ENCODE data around the gene RNASEH2A.

The RNASEH2A gene

GRCh38 chr19:12794196-12794941, 12.0 kb upstream of the RNASEH2A start:
- Histone ChIP-seq H4K8ac (ENCODE audit: low read length) (peak overlapping the region; percentile 67), H3K4me2 (ENCODE audit: low read length, poor library complexity, severe bottlenecking) (peak overlapping the region; percentile 95), H3K9ac (ENCODE audit: low read length) (peak overlapping the region; percentile 99), H3K27ac (ENCODE audit: low read length, poor library complexity, severe bottlenecking) (peak overlapping the region; percentile 33), H3K27me3 (ENCODE audit: control insufficient read depth in 1 of 2, insufficient read depth in 1 of 2, low read length in 2 of 2) (no peaks in the 10 kb centered on the region), H2BK120ac (ENCODE audit: low read depth, low read length) (peak overlapping the region; percentile 97), H2AFZ (ENCODE audit: low read depth, low read length) (no peak overlapping the region), H3K4ac (ENCODE audit: low read depth in 1 of 2, low read length in 2 of 2) (peak overlapping the region; percentile 77 to 94), H3K9me3 (ENCODE audit: control insufficient read depth, low read length) (no peaks in the 10 kb centered on the region), H2BK12ac (ENCODE audit: low read length in 2 of 2) (peak overlapping the region; percentile 31 to 72), H4K91ac (ENCODE audit: low read length) (peak overlapping the region; percentile 96), H3K18ac (ENCODE audit: low read depth in 1 of 2, low read length in 2 of 2) (peak overlapping the region; percentile 96 to 99), H3K4me3 (ENCODE audit: insufficient read depth in 1 of 2, low read depth in 1 of 2, low read length in 2 of 2) (peak overlapping the region; percentile 62 to 99), H2BK15ac (ENCODE audit: low read depth, poor library complexity, severe bottlenecking) (peak overlapping the region; percentile 97), H3K36me3 (ENCODE audit: control insufficient read depth in 1 of 2, insufficient read depth in 2 of 2, low read depth in 1 of 2, low read length in 2 of 2) (peaks cover 6 to 15% of the 10 kb centered on the region in 2 experiments), H3K79me1 (replicated peaks; ENCODE audit: low read length, poor library complexity, severe bottlenecking) (no peaks in the 10 kb centered on the region), H3K4me1 (ENCODE audit: control insufficient read depth, insufficient read depth, low read depth, low read length) (peaks cover 29% of the 10 kb centered on the region), H2AK5ac (ENCODE audit: low read length, severe bottlenecking) (peak overlapping the region; percentile 69), H3K14ac (ENCODE audit: low read length in 2 of 2) (no peak overlapping the region), H3K23ac (ENCODE audit: low read length in 2 of 2) (no peak overlapping the region), H2BK5ac (ENCODE audit: low read depth, low read length, poor library complexity, severe bottlenecking) (no peak overlapping the region)
- WGBS: 88% methylated on average over 4 of the region's 7 CpGs
- peak; percentile 93 for DNase-seq

GRCh38 chr19:12794971-12795381, 11.4 kb upstream of the RNASEH2A start:
- no peak overlapping the region for H3K23ac ChIP-seq (ENCODE audit: low read length in 2 of 2)
- peak; percentile 78 for DNase-seq
- no peak overlapping the region for H3K4me3 ChIP-seq (ENCODE audit: insufficient read depth in 1 of 2, low read depth in 1 of 2, low read length in 2 of 2)
- no peak overlapping the region for H4K8ac ChIP-seq (ENCODE audit: low read length)
- H3K9me3 ChIP-seq (ENCODE audit: control insufficient read depth, low read length): no peaks in the 10 kb centered on the region
- 93% methylated on average over 9 of the region's 9 CpGs for WGBS
- H3K79me1 ChIP-seq (replicated peaks; ENCODE audit: low read length, poor library complexity, severe bottlenecking): peaks cover 5% of the 10 kb centered on the region
- peak overlapping the region; percentile 29 for H2BK120ac ChIP-seq (ENCODE audit: low read depth, low read length)
- H4K91ac ChIP-seq (ENCODE audit: low read length): no peak overlapping the region
- H3K4me1 ChIP-seq (ENCODE audit: control insufficient read depth, insufficient read depth, low read depth, low read length): peaks cover 27% of the 10 kb centered on the region
- H3K4me2 ChIP-seq (ENCODE audit: low read length, poor library complexity, severe bottlenecking): no peak overlapping the region
- no peak overlapping the region for H3K18ac ChIP-seq (ENCODE audit: low read depth in 1 of 2, low read length in 2 of 2)
- no peak overlapping the region for H2AFZ ChIP-seq (ENCODE audit: low read depth, low read length)
- H3K36me3 ChIP-seq (ENCODE audit: control insufficient read depth in 1 of 2, insufficient read depth in 2 of 2, low read depth in 1 of 2, low read length in 2 of 2): peaks cover 12 to 21% of the 10 kb centered on the region in 2 experiments
- H3K27me3 ChIP-seq (ENCODE audit: control insufficient read depth in 1 of 2, insufficient read depth in 1 of 2, low read length in 2 of 2): no peaks in the 10 kb centered on the region
- H3K27ac ChIP-seq (ENCODE audit: low read length, poor library complexity, severe bottlenecking): no peak overlapping the region
- peak overlapping the region; percentile 99 for H3K9ac ChIP-seq (ENCODE audit: low read length)
- H2BK12ac ChIP-seq (ENCODE audit: low read length in 2 of 2): no peak overlapping the region
- H2BK5ac ChIP-seq (ENCODE audit: low read depth, low read length, poor library complexity, severe bottlenecking): no peak overlapping the region
- H2BK15ac ChIP-seq (ENCODE audit: low read depth, poor library complexity, severe bottlenecking): no peak overlapping the region
- H3K4ac ChIP-seq (ENCODE audit: low read depth in 1 of 2, low read length in 2 of 2): no peak overlapping the region
- H2AK5ac ChIP-seq (ENCODE audit: low read length, severe bottlenecking): no peak overlapping the region
- H3K14ac ChIP-seq (ENCODE audit: low read length in 2 of 2): no peak overlapping the region

GRCh38 chr19:12796146-12797071, 10.0 kb upstream of the RNASEH2A start:
- 13% methylated on average over 14 of the region's 18 CpGs for WGBS
- DNase-seq: peak; percentile 91
- H4K8ac ChIP-seq (ENCODE audit: low read length): peak overlapping the region; percentile 56
- peak overlapping the region; percentile 63 for H2AK5ac ChIP-seq (ENCODE audit: low read length, severe bottlenecking)
- no peak overlapping the region for H2AFZ ChIP-seq (ENCODE audit: low read depth, low read length)
- no peak overlapping the region for H2BK5ac ChIP-seq (ENCODE audit: low read depth, low read length, poor library complexity, severe bottlenecking)
- peak overlapping the region in 1 of 2 experiments; percentile 61 for H2BK12ac ChIP-seq (ENCODE audit: low read length in 2 of 2)
- no peak overlapping the region for H3K23ac ChIP-seq (ENCODE audit: low read length in 2 of 2)
- no peak overlapping the region for H2BK120ac ChIP-seq (ENCODE audit: low read depth, low read length)
- H3K14ac ChIP-seq (ENCODE audit: low read length in 2 of 2): no peak overlapping the region
- no peaks in the 10 kb centered on the region for H3K27me3 ChIP-seq (ENCODE audit: control insufficient read depth in 1 of 2, insufficient read depth in 1 of 2, low read length in 2 of 2)
- peaks cover 14 to 26% of the 10 kb centered on the region in 2 experiments for H3K36me3 ChIP-seq (ENCODE audit: control insufficient read depth in 1 of 2, insufficient read depth in 2 of 2, low read depth in 1 of 2, low read length in 2 of 2)
- peaks cover 18% of the 10 kb centered on the region for H3K79me1 ChIP-seq (replicated peaks; ENCODE audit: low read length, poor library complexity, severe bottlenecking)
- peaks cover 27% of the 10 kb centered on the region for H3K4me1 ChIP-seq (ENCODE audit: control insufficient read depth, insufficient read depth, low read depth, low read length)
- H2BK15ac ChIP-seq (ENCODE audit: low read depth, poor library complexity, severe bottlenecking): peak overlapping the region; percentile 0
- H3K18ac ChIP-seq (ENCODE audit: low read depth in 1 of 2, low read length in 2 of 2): peak overlapping the region in 1 of 2 experiments; percentile 80
- H3K4me3 ChIP-seq (ENCODE audit: insufficient read depth in 1 of 2, low read depth in 1 of 2, low read length in 2 of 2): peak overlapping the region in 1 of 2 experiments; percentile 34
- no peak overlapping the region for H3K4me2 ChIP-seq (ENCODE audit: low read length, poor library complexity, severe bottlenecking)
- peak overlapping the region in 1 of 2 experiments; percentile 74 for H3K4ac ChIP-seq (ENCODE audit: low read depth in 1 of 2, low read length in 2 of 2)
- peak overlapping the region; percentile 6 for H3K27ac ChIP-seq (ENCODE audit: low read length, poor library complexity, severe bottlenecking)
- H3K9me3 ChIP-seq (ENCODE audit: control insufficient read depth, low read length): no peaks in the 10 kb centered on the region
- no peak overlapping the region for H4K91ac ChIP-seq (ENCODE audit: low read length)
- H3K9ac ChIP-seq (ENCODE audit: low read length): peak overlapping the region; percentile 51

- Histone ChIP-seq H3K36me3 (ENCODE audit: control insufficient read depth in 1 of 2, insufficient read depth in 2 of 2, low read depth in 1 of 2, low read length in 2 of 2) (peaks cover 14 to 26% of the 10 kb centered on the region in 2 experiments), H3K4me2 (ENCODE audit: low read length, poor library complexity, severe bottlenecking) (no peak overlapping the region), H2AFZ (ENCODE audit: low read depth, low read length) (no peak overlapping the region), H3K14ac (ENCODE audit: low read length in 2 of 2) (no peak overlapping the region), H3K18ac (ENCODE audit: low read depth in 1 of 2, low read length in 2 of 2) (no peak overlapping the region), H3K4me3 (ENCODE audit: insufficient read depth in 1 of 2, low read depth in 1 of 2, low read length in 2 of 2) (no peak overlapping the region), H3K27me3 (ENCODE audit: control insufficient read depth in 1 of 2, insufficient read depth in 1 of 2, low read length in 2 of 2) (no peaks in the 10 kb centered on the region), H3K9ac (ENCODE audit: low read length) (no peak overlapping the region), H4K91ac (ENCODE audit: low read length) (no peak overlapping the region), H3K9me3 (ENCODE audit: control insufficient read depth, low read length) (no peaks in the 10 kb centered on the region), H2BK120ac (ENCODE audit: low read depth, low read length) (no peak overlapping the region), H3K23ac (ENCODE audit: low read length in 2 of 2) (no peak overlapping the region), H4K8ac (ENCODE audit: low read length) (no peak overlapping the region), H2BK15ac (ENCODE audit: low read depth, poor library complexity, severe bottlenecking) (no peak overlapping the region), H3K4me1 (ENCODE audit: control insufficient read depth, insufficient read depth, low read depth, low read length) (peaks cover 32% of the 10 kb centered on the region), H2BK5ac (ENCODE audit: low read depth, low read length, poor library complexity, severe bottlenecking) (no peak overlapping the region), H2BK12ac (ENCODE audit: low read length in 2 of 2) (no peak overlapping the region), H3K4ac (ENCODE audit: low read depth in 1 of 2, low read length in 2 of 2) (no peak overlapping the region), H2AK5ac (ENCODE audit: low read length, severe bottlenecking) (no peak overlapping the region), H3K79me1 (replicated peaks; ENCODE audit: low read length, poor library complexity, severe bottlenecking) (peaks cover 19% of the 10 kb centered on the region), H3K27ac (ENCODE audit: low read length, poor library complexity, severe bottlenecking) (no peak overlapping the region)
- DNase-seq: peak; percentile 51
- 87% methylated on average over 6 of the region's 6 CpGs for WGBS
Measured at GRCh38 chr19:12797141-12797587, 9.2 kb upstream of the RNASEH2A start.

All from mesenchymal stem cell (in vitro differentiated cells and primary cell).